Activated naive CD8-positive, alpha-beta T cell (primary cell): Measurements from ENCODE around the gene SLC15A3.

Source experiments
- H3K27ac Mint-ChIP-seq: one replicate; pipeline ENCODE4 v1.8.0; 2021; ENCODE audit warnings: mixed read lengths
- H3K27me3 Mint-ChIP-seq: one replicate; pipeline ENCODE4 v1.8.0; 2021; ENCODE audit warnings: mixed read lengths
- H3K36me3 Mint-ChIP-seq: one replicate; pipeline ENCODE4 v1.8.0; 2021; ENCODE audit warnings: mixed read lengths
- H3K4me1 Mint-ChIP-seq: one replicate; pipeline ENCODE4 v1.8.0; 2021; ENCODE audit warnings: low read depth, mixed read lengths
- H3K4me3 Mint-ChIP-seq: one replicate; pipeline ENCODE4 v1.8.0; 2021; ENCODE audit warnings: mild to moderate bottlenecking, mixed read lengths
- H3K9me3 Mint-ChIP-seq: one replicate; pipeline ENCODE4 v1.8.0; 2021; ENCODE audit warnings: low read depth, mixed read lengths

Gene SLC15A3

GRCh38 chr11:60966890-60967289 is 14.9 kb upstream of the SLC15A3 start:
- Mint-ChIP-seq H3K9me3 (peaks cover 5% of the 10 kb centered on the region), H3K4me3 (no peak overlapping the region), H3K27ac (no peak overlapping the region), H3K4me1 (peaks cover 15% of the 10 kb centered on the region), H3K36me3 (peaks cover 4% of the 10 kb centered on the region), H3K27me3 (no peaks in the 10 kb centered on the region)

DNA sequence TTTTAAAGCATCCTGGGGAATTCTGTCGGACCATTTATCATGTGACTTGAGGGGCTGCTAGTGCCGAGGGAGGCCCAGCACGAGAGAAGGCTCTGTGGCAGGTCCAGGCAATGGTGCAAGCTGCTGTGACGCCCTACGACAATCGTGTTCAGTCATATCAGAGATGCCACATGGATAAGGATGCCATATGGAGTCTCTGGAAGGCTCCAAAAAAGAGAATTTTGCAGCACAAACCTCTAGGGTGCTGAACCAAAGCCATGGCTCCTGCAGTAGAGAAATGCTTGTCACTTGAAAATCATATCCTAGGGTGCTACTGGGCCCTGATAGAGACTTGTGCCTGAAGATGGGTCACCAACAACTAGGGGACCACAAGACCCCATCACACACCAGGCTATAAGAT is 12.8 kb upstream of the SLC15A3 start:
- Mint-ChIP-seq H3K27ac (no peak overlapping the region), H3K36me3 (peaks cover 4% of the 10 kb centered on the region), H3K4me1 (no peaks in the 10 kb centered on the region), H3K27me3 (no peaks in the 10 kb centered on the region), H3K4me3 (no peak overlapping the region), H3K9me3 (peaks cover 5% of the 10 kb centered on the region)

DNA sequence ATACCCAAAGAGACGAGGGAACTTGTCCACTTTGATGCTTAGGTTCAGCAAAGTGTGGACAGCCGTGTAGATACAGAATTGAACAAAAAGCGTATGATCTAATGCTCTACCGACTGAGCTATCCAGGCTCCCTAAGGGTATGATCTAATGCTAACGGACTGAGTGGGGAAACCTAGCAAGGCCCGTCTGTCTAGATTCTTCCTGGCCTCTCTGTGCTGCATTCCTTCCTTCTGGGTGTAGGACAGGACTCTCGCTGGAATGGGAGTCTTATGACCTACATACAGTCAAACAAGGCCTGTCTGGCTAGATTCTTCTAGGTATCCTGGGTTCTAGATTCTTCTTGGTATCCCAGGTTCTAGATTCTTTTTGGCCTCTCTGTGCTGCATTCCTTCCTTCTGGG is 8.4 kb upstream of the SLC15A3 start:
- Mint-ChIP-seq H3K27ac (no peak overlapping the region), H3K4me1 (peaks cover 5% of the 10 kb centered on the region), H3K27me3 (no peaks in the 10 kb centered on the region), H3K36me3 (no peaks in the 10 kb centered on the region), H3K9me3 (no peaks in the 10 kb centered on the region), H3K4me3 (no peak overlapping the region)

- peaks cover 6% of the 10 kb centered on the region for H3K4me1 Mint-ChIP-seq
- H3K36me3 Mint-ChIP-seq: no peaks in the 10 kb centered on the region
- H3K4me3 Mint-ChIP-seq: no peak overlapping the region
- no peaks in the 10 kb centered on the region for H3K9me3 Mint-ChIP-seq
- H3K27ac Mint-ChIP-seq: no peak overlapping the region
- no peaks in the 10 kb centered on the region for H3K27me3 Mint-ChIP-seq
Observed at GRCh38 chr11:60959431-60959830, 7.5 kb upstream of the SLC15A3 start.

GRCh38 chr11:60957188-60957587 is 5.2 kb upstream of the SLC15A3 start:
- Mint-ChIP-seq H3K27me3 (no peaks in the 10 kb centered on the region), H3K4me3 (no peak overlapping the region), H3K9me3 (no peaks in the 10 kb centered on the region), H3K36me3 (no peaks in the 10 kb centered on the region), H3K27ac (no peak overlapping the region), H3K4me1 (peaks cover 14% of the 10 kb centered on the region)

DNA sequence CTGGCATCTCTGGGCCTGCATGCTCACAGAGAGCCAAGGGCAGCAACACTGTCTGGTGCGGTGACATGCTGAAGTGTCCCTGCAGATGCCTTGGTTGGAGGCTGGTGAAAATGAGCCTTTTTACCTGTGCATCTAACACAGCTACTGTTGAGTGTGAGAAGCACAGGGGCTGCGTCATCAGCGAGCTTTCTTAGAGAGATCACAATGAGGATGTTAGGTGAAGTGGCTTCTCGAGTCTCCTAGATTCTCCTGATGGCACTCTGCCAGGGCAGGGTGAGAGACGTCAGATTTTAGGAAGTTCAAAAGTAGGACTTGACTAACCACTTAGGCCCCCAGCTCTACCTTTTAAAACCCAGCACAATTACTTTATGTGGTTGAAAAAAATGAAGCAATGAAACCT is 3.6 kb upstream of the SLC15A3 start:
- H3K4me3 Mint-ChIP-seq: no peak overlapping the region
- no peak overlapping the region for H3K27ac Mint-ChIP-seq
- H3K4me1 Mint-ChIP-seq: peaks cover 20% of the 10 kb centered on the region
- H3K9me3 Mint-ChIP-seq: no peaks in the 10 kb centered on the region
- H3K27me3 Mint-ChIP-seq: no peaks in the 10 kb centered on the region
- no peaks in the 10 kb centered on the region for H3K36me3 Mint-ChIP-seq

DNA sequence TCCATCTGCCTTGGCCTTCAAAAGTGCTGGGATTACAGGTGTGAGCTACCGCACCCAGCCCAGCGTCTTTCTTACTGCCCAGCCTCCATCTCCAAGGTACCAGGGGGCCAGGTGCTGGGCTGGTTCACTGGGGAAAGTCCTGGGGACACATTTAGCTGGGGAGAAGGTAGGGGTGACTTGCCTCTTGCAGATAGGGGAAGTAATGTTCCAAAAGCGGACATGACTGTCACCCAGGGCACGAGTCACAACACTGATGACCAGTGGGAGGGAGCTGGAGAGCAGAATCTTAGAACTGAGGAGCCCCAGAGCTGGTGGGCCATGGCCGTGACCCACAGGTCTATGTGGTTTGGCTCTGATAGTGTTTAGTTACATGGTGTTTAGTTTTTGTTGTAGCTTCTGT is 2.4 kb upstream of the SLC15A3 start:
- Mint-ChIP-seq H3K27me3 (no peaks in the 10 kb centered on the region), H3K36me3 (no peaks in the 10 kb centered on the region), H3K4me1 (peaks cover 28% of the 10 kb centered on the region), H3K4me3 (no peak overlapping the region), H3K27ac (no peak overlapping the region), H3K9me3 (no peaks in the 10 kb centered on the region)

- Mint-ChIP-seq H3K4me1 (peaks cover 28% of the 10 kb centered on the region), H3K4me3 (no peak overlapping the region), H3K27me3 (no peaks in the 10 kb centered on the region), H3K9me3 (no peaks in the 10 kb centered on the region), H3K36me3 (no peaks in the 10 kb centered on the region), H3K27ac (no peak overlapping the region)
Observed at GRCh38 chr11:60953781-60954180, 1.8 kb upstream of the SLC15A3 start.

DNA sequence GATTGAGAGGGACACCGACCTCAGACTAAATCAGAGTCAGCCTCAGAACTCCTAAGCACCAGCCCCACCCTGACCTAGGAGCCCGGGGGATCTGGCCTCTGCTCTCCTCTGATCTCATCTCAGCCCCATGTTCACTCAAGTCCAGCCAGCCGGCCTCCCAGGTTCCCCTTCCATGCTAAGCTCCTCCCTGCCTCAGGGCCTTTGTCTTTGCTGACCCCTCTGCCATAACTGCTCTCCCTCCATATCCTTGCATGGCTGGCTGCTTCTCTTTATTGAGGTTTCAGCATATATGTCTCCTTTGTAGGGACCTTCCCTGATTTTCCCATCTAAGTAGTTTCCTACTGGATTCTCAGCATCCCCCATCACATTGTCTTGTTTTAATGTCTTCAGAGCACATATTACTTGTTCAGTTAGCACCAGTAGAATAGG is 780 bp upstream of the SLC15A3 start:
- Mint-ChIP-seq H3K36me3 (no peaks in the 10 kb centered on the region), H3K4me1 (peaks cover 32% of the 10 kb centered on the region)

DNA sequence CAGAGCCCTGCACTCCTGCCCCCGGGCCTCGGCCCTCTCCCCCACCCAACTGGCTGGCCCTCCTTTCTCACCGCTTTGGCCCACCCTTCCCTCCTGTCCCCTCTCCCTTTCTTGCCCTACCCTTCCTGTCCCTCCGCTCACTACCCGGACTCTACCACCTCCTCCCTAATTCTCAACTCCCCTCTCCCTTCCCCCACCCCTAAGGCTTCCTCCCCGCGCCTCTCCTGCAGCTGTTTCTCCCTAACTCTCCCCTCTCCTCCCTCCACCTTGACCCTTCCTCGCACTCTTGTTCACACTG is 421 bp downstream of the SLC15A3 start:
- H3K9me3 Mint-ChIP-seq: no peaks in the 10 kb centered on the region
- H3K27ac Mint-ChIP-seq: peak overlapping the region; percentile 92
- peak overlapping the region; percentile 88 for H3K4me3 Mint-ChIP-seq
- H3K4me1 Mint-ChIP-seq: peaks cover 32% of the 10 kb centered on the region
- H3K27me3 Mint-ChIP-seq: no peaks in the 10 kb centered on the region
- no peaks in the 10 kb centered on the region for H3K36me3 Mint-ChIP-seq

More for the DNA sequence above, 780 bp upstream of the SLC15A3 start:
- H3K27me3 Mint-ChIP-seq: no peaks in the 10 kb centered on the region
- H3K27ac Mint-ChIP-seq: peak overlapping the region; percentile 92
- peak overlapping the region; percentile 88 for H3K4me3 Mint-ChIP-seq
- H3K9me3 Mint-ChIP-seq: no peaks in the 10 kb centered on the region

GRCh38 chr11:60950933-60951605 is 907 bp downstream of the SLC15A3 start:
- peaks cover 32% of the 10 kb centered on the region for H3K4me1 Mint-ChIP-seq
- H3K27me3 Mint-ChIP-seq: no peaks in the 10 kb centered on the region
- no peak overlapping the region for H3K27ac Mint-ChIP-seq
- H3K36me3 Mint-ChIP-seq: no peaks in the 10 kb centered on the region
- peak overlapping the region; percentile 88 for H3K4me3 Mint-ChIP-seq
- no peaks in the 10 kb centered on the region for H3K9me3 Mint-ChIP-seq

GRCh38 chr11:60950024-60950423 is 2.0 kb downstream of the SLC15A3 start:
- no peaks in the 10 kb centered on the region for H3K27me3 Mint-ChIP-seq
- H3K4me1 Mint-ChIP-seq: peaks cover 26% of the 10 kb centered on the region
- H3K4me3 Mint-ChIP-seq: peak overlapping the region; percentile 66
- H3K9me3 Mint-ChIP-seq: no peaks in the 10 kb centered on the region
- H3K36me3 Mint-ChIP-seq: no peaks in the 10 kb centered on the region
- H3K27ac Mint-ChIP-seq: peak overlapping the region; percentile 79

GRCh38 chr11:60948250-60948649 is 3.7 kb downstream of the SLC15A3 start:
- peaks cover 26% of the 10 kb centered on the region for H3K4me1 Mint-ChIP-seq
- H3K27ac Mint-ChIP-seq: no peak overlapping the region
- no peaks in the 10 kb centered on the region for H3K9me3 Mint-ChIP-seq
- no peaks in the 10 kb centered on the region for H3K27me3 Mint-ChIP-seq
- H3K4me3 Mint-ChIP-seq: no peak overlapping the region
- peaks cover 4% of the 10 kb centered on the region for H3K36me3 Mint-ChIP-seq

GRCh38 chr11:60947700-60948099 is 4.3 kb downstream of the SLC15A3 start:
- Mint-ChIP-seq H3K36me3 (peaks cover 4% of the 10 kb centered on the region), H3K27ac (no peak overlapping the region), H3K4me1 (peaks cover 21% of the 10 kb centered on the region), H3K27me3 (no peaks in the 10 kb centered on the region), H3K9me3 (no peaks in the 10 kb centered on the region), H3K4me3 (no peak overlapping the region)

DNA sequence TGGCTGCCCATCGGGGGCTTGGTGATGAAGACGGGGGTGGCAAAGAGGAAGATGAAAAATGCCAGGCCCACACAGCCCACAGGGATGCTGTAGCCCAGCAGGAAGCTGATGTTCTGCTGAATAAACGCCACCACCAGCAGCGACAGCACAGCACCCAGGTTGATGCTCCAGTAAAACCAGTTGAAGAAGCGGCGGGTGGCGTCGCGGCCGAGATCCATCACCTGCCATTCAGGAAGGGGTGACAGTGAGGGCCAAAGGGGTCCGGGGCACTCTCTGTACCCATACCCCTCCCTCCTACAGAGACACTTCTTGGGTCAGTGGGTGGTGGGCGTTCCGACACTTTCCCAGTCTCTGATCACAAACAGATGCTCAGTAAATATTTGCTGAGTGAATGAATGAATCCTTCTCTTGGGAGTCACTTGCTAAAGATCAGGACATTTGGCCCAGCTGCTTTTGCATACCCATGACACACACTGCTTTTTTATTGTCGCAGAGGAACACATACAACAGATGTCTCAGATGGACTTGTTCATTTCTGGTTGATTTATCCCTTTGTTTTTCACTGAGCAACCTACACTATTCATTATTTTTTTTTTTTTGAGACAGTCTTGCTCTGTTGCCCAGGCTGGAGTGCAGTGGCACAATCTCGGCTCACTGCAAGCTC is 5.2 kb downstream of the SLC15A3 start:
- peaks cover 13% of the 10 kb centered on the region for H3K4me1 Mint-ChIP-seq
- H3K27me3 Mint-ChIP-seq: no peaks in the 10 kb centered on the region
- no peak overlapping the region for H3K4me3 Mint-ChIP-seq
- H3K9me3 Mint-ChIP-seq: no peaks in the 10 kb centered on the region
- H3K27ac Mint-ChIP-seq: no peak overlapping the region
- H3K36me3 Mint-ChIP-seq: peaks cover 4% of the 10 kb centered on the region

GRCh38 chr11:60945295-60945667 is 6.7 kb downstream of the SLC15A3 start:
- no peak overlapping the region for H3K27ac Mint-ChIP-seq
- peaks cover 11% of the 10 kb centered on the region for H3K4me1 Mint-ChIP-seq
- no peaks in the 10 kb centered on the region for H3K27me3 Mint-ChIP-seq
- H3K36me3 Mint-ChIP-seq: peaks cover 4% of the 10 kb centered on the region
- H3K9me3 Mint-ChIP-seq: no peaks in the 10 kb centered on the region
- H3K4me3 Mint-ChIP-seq: no peak overlapping the region
